Activated CD4-positive, alpha-beta memory T cell treated with anti-CD3 and anti-CD28 coated beads, Interleukin-2, amount 10 ng/mL, durations not matched to agents 7 days and 5 days (primary cell): ENCODE data around the gene UPK1B. TPM values are rescaled to one million over a fixed set of nuclear protein-coding genes. Genes with fewer than 3 reads are reported as not detected.
A peak's percentile ranks its signal among the peaks of the same experiment; 100 is the strongest.

ENCODE experiments used
- CTCF ChIA-PET: fragments of 350-600 bp; sonication (Branson Sonifier 250); formaldehyde crosslinking; loops from one replicate; lab custom pipeline; 2021; ENCODE audit warnings: antibody characterized with exemption, inconsistent platforms; lab: Charles Lee
- POLR2A ChIA-PET: fragments of 350-600 bp; sonication (Branson Sonifier 250); formaldehyde crosslinking; loops from one replicate; lab custom pipeline; 2021; ENCODE audit warnings: antibody characterized with exemption; lab: Charles Lee
- DNase-seq: peaks from one replicate; pipeline ENCODE4 v3.0.0-alpha.2; 2020
- H3K27ac Mint-ChIP-seq: one replicate; pipeline ENCODE4 v1.8.0; 2021; ENCODE audit warnings: mild to moderate bottlenecking, mixed read lengths
- H3K27me3 Mint-ChIP-seq: one replicate; pipeline ENCODE4 v1.8.0; 2021; ENCODE audit warnings: mixed read lengths
- H3K36me3 Mint-ChIP-seq: one replicate; pipeline ENCODE4 v1.8.0; 2021; ENCODE audit warnings: low read depth, mixed read lengths
- H3K4me1 Mint-ChIP-seq: one replicate; pipeline ENCODE4 v1.8.0; 2021; ENCODE audit warnings: mixed read lengths
- H3K4me3 Mint-ChIP-seq: one replicate; pipeline ENCODE4 v1.8.0; 2021; ENCODE audit warnings: mild to moderate bottlenecking, mixed read lengths
- H3K9me3 Mint-ChIP-seq: one replicate; pipeline ENCODE4 v1.8.0; 2021; ENCODE audit warnings: mixed read lengths
- total RNA-seq, 2 experiments: library from RNA; stranded (reverse); gene quantifications; one replicate each; pipeline ENCODE4 v1.2.3, GENCODE V29; 2021

The UPK1B gene
- total RNA-seq, 2 experiments from 2014 or later, result not detected

DNA sequence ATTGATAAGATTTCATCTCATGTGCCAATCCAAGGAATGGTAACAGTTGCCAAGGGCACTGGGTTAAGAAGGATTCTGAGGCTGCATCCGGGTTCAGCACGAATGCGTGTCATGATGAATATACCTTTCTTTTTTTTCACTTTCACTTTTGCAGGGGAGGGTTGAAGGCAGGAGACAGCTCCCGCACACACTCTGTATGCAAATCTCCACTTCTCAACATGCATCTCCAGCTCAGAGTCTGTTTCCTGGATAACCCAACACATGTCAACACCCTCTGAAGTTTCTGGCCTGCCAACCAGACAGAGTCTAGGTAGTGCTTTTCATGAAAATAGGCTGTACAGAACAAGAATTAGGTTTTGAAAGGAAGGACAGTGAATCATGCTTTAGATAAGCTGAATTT is 45.7 kb downstream of the UPK1B start:
- peak; percentile 44 for DNase-seq
- POLR2A ChIA-PET, result interaction anchor here (1.2 to 1.8 kb wide), 3 partner anchors 19 to 244 kb away, joined by 3 to 11 read pairs (median 5); partner anchors contain the start of genes B4GALT4 and TMEM39A
- CTCF ChIA-PET, result interaction anchor here (0.8 to 2.7 kb wide), 2 partner anchors 22 to 381 kb away, joined by 3 to 17 read pairs; partner anchors contain the start of gene B4GALT4
- Mint-ChIP-seq H3K36me3 (peaks cover 58% of the 10 kb centered on the region), H3K4me3 (peak overlapping the region; percentile 4), H3K27ac (peak overlapping the region; percentile 48), H3K9me3 (no peaks in the 10 kb centered on the region), H3K4me1 (peaks cover 16% of the 10 kb centered on the region), H3K27me3 (no peaks in the 10 kb centered on the region)

DNA sequence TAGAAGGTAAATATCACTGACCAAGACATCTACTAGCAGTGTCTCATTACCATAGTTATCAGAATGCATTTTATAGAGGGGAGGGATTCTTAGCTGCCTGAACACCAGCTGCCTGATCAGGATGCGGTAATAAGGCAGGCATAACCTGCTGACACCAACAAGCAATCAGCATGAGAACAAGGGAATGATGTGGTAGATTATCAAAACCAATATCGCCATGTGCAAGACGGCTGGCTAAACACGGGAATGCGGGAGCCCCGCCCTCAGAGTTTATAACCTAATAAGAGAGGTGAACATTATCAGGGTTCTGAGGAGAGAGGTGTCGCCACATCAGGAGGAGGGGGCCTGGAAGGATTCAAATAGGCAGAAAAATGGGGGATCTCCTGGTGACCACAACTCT is 46.8 kb downstream of the UPK1B start:
- H3K9me3 Mint-ChIP-seq, result no peaks in the 10 kb centered on the region
- POLR2A ChIA-PET, result interaction anchor here (1.4 to 1.8 kb wide), 3 partner anchors 10 to 243 kb away, joined by 4 to 11 read pairs (median 5); partner anchors contain the start of genes B4GALT4 and TMEM39A
- no peak overlapping the region for H3K27ac Mint-ChIP-seq

DNA sequence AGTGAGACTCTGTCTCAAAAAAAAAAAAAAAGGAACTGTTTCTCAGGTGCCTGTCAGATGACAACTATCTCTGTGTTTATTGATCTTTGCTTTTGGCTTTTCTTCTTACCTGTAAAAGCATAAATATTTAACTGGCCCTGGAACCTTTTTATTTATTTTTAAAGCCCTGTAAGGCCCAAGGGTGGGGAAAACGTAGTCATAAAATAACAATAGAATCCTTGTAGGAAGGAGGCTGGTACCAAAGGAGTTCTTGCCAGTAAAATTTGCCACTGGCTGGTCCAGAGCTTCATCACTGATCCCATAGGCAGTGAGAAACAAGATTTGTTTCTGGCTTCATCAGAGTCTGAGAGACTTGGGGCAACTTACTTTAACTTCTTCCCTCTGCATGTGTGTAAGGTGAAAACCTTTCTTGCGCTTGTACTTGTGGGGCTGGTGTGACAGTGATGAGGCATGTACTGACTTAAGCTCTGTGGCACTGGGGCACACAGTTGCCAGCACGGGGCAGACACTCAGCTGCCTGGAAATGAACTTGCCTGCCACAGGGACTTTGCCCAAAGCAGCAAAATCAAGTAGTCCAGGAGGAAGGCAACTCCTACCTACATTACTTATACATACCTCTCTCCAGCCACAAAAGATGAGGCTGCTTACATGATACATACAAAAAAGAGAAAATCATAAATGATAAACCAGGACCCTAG is 47.7 kb downstream of the UPK1B start:
- no peak overlapping the region for H3K27ac Mint-ChIP-seq
- CTCF ChIA-PET, result interaction anchor here (2.7 kb wide), 1 partner anchor 20 kb away, joined by 17 read pairs; the partner anchor contains the start of gene B4GALT4
- peaks cover 43% of the 10 kb centered on the region for H3K36me3 Mint-ChIP-seq

More for the DNA sequence above, 46.8 kb downstream of the UPK1B start:
- H3K36me3 Mint-ChIP-seq, result peaks cover 51% of the 10 kb centered on the region
- no peaks in the 10 kb centered on the region for H3K27me3 Mint-ChIP-seq
- DNase-seq, result no peak
- CTCF ChIA-PET, result interaction anchor here (2.7 kb wide), 1 partner anchor 21 kb away, joined by 17 read pairs; the partner anchor contains the start of gene B4GALT4
- no peak overlapping the region for H3K4me3 Mint-ChIP-seq
- H3K4me1 Mint-ChIP-seq, result peaks cover 17% of the 10 kb centered on the region

DNA sequence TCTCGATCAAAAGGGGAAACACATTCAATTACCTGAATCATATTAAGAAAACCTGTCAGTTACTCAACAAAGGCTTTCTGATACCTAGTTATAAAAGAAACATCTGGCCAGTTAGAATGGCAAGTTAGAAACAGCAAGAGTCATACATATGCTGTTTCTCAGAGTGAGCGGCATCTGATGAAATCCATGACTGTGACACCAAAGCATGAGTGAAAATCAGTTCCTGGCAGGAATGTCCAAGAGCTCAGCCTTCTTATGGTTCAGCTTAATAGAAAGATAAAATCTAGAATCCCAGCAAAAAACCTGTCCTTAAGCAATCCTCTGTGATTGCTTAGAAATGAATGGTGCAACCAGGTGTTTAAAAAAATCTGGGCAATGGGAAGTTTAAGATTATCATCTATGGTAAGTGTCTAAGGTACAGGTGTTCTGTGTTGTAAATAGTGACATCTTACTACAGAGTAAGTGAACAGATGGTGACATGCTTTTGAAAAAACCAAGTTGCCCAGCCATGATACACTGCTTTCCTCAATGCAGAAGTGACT is 48.5 kb downstream of the UPK1B start:
- CTCF ChIA-PET, result interaction anchor here (0.9 kb wide), 1 partner anchor 19 kb away, joined by 3 read pairs; the partner anchor contains the start of gene B4GALT4
- Mint-ChIP-seq H3K27me3 (no peaks in the 10 kb centered on the region), H3K27ac (no peak overlapping the region), H3K36me3 (peaks cover 47% of the 10 kb centered on the region), H3K9me3 (no peaks in the 10 kb centered on the region), H3K4me3 (no peak overlapping the region), H3K4me1 (peaks cover 18% of the 10 kb centered on the region)
- POLR2A ChIA-PET, result interaction anchor here (2.7 kb wide), 1 partner anchor 19 kb away, joined by 10 read pairs; the partner anchor contains the start of gene B4GALT4
- DNase-seq, result no peak

More for the DNA sequence above, 47.7 kb downstream of the UPK1B start:
- H3K4me3 Mint-ChIP-seq, result no peak overlapping the region
- POLR2A ChIA-PET, result interaction anchor here (1.5 to 2.7 kb wide), 2 partner anchors 9 to 20 kb away, joined by 4 to 10 read pairs; partner anchors contain the start of gene B4GALT4
- peaks cover 18% of the 10 kb centered on the region for H3K4me1 Mint-ChIP-seq
- H3K9me3 Mint-ChIP-seq, result no peaks in the 10 kb centered on the region
- no peaks in the 10 kb centered on the region for H3K27me3 Mint-ChIP-seq
- DNase-seq, result no peak

DNA sequence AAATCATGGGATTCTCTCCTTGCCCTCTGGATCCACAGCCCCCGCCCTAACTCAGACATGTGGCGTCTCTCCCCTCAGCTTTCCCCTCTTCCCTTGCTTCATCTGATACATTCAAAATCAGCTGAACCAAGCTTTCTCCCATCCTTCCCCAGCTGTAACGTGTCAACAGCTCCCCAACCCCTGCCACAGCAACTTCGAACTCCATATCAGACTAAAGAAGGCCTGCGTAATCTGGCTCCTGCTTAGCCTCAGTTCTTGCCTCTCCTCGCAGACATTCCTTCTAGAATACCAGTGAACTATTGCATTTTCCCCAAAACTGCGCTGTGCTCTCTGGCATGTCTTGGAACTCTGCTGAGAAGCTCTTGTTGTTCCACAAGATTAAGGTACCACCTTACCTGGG is 49.0 kb downstream of the UPK1B start:
- Mint-ChIP-seq H3K4me1 (peaks cover 18% of the 10 kb centered on the region), H3K27me3 (no peaks in the 10 kb centered on the region), H3K9me3 (no peaks in the 10 kb centered on the region), H3K4me3 (no peak overlapping the region), H3K27ac (no peak overlapping the region), H3K36me3 (peaks cover 44% of the 10 kb centered on the region)
- no peak for DNase-seq
- ChIA-PET POLR2A (interaction anchor here (2.7 kb wide), 1 partner anchor 19 kb away, joined by 10 read pairs; the partner anchor contains the start of gene B4GALT4), CTCF (interaction anchor here (0.9 kb wide), 1 partner anchor 18 kb away, joined by 3 read pairs; the partner anchor contains the start of gene B4GALT4)

DNA sequence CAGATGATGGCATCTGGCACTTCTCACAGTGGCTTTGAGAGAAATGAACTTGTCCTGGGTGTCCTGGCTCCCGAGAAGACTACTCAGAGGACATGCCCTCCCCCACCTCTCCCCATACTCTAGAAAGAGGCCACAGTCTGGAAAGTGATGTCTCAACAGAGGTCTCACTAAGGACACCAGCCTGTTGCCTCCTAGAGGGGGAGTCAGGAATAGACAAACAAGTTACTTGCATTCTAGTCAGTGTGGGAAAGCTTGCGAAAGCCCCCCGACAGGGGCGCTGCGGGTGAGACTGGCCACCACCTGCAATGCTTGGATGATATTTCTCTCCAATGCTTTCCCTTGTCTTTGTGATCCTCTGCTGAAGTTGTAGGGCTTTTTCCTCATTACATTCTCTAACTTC is 50.1 kb downstream of the UPK1B start:
- Mint-ChIP-seq H3K4me3 (no peak overlapping the region), H3K36me3 (peaks cover 52% of the 10 kb centered on the region), H3K4me1 (peaks cover 17% of the 10 kb centered on the region), H3K27ac (no peak overlapping the region), H3K27me3 (no peaks in the 10 kb centered on the region), H3K9me3 (no peaks in the 10 kb centered on the region)
- DNase-seq, result no peak
- ChIA-PET POLR2A (interaction anchor here (2.7 kb wide), 1 partner anchor 18 kb away, joined by 10 read pairs; the partner anchor contains the start of gene B4GALT4), CTCF (interaction anchor here (3.2 kb wide), 1 partner anchor 18 kb away, joined by 19 read pairs; the partner anchor contains the start of gene B4GALT4)

DNA sequence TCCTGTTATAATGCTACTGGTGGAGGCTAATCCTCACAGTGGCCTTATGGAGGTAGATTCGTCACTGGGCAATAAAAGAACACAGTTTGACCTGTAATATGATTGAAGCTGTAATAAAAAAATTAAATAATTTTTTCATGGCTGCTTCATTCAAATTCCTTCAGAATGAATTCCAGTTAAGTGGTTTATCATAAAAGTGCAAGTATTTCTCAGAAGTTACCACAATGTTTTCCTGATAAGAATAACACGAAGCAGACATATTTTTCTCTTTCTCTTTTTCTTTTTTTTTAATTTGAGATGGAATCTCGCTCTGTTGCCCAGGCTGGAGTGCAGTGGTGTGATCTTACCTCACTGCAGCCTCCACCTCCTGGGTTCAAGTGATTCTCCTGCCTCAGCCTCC is 51.7 kb downstream of the UPK1B start:
- H3K27ac Mint-ChIP-seq, result no peak overlapping the region
- H3K9me3 Mint-ChIP-seq, result no peaks in the 10 kb centered on the region
- peaks cover 58% of the 10 kb centered on the region for H3K36me3 Mint-ChIP-seq
- no peak overlapping the region for H3K4me3 Mint-ChIP-seq
- DNase-seq, result no peak
- H3K27me3 Mint-ChIP-seq, result no peaks in the 10 kb centered on the region
- CTCF ChIA-PET, result interaction anchor here (3.2 kb wide), 1 partner anchor 16 kb away, joined by 19 read pairs; the partner anchor contains the start of gene B4GALT4
- H3K4me1 Mint-ChIP-seq, result peaks cover 7% of the 10 kb centered on the region
- POLR2A ChIA-PET, result interaction anchor here (2.0 kb wide), 1 partner anchor 16 kb away, joined by 7 read pairs; the partner anchor contains the start of gene B4GALT4

DNA sequence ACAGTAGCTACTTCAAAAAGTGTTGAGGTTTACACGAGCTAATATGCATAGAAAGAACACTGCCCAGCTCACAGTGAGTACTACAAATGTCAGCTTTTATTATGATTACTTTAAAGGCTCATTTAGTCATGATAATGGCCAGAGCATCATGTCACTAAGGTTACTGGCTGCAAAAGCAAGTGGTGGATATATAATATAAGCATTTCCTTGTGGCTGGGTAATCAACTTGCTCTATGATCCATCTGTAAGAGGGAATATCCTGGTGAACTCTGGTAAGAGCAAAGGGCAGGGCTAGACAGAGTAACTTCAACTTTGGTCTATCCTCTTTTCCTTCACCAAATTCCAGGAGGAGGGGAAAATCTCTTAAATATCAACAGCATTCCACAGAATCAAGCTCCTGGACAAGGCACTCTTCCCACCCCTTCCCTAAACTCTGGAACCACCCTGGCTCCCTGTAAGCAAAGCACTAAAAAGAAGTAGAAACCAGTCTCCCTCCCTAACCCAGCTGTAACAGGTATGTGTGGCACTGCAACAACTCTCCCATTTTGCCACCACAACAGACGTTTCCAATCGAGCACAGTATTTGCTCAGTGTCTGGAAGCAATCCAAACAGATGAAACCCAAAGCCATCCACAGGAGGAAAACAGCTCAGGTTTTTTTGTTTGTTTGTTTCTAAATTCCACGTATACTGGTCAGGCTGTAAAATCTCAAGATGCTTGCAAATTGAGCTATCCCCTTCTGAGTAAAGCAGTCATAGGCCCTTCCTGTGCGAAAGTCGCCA is 53.9 kb downstream of the UPK1B start:
- no peak overlapping the region for H3K27ac Mint-ChIP-seq
- CTCF ChIA-PET, result interaction anchor here (1.3 to 2.3 kb wide), 3 partner anchors 14 to 342 kb away, joined by 3 to 12 read pairs (median 3); no protein-coding TSS in a partner anchor

DNA sequence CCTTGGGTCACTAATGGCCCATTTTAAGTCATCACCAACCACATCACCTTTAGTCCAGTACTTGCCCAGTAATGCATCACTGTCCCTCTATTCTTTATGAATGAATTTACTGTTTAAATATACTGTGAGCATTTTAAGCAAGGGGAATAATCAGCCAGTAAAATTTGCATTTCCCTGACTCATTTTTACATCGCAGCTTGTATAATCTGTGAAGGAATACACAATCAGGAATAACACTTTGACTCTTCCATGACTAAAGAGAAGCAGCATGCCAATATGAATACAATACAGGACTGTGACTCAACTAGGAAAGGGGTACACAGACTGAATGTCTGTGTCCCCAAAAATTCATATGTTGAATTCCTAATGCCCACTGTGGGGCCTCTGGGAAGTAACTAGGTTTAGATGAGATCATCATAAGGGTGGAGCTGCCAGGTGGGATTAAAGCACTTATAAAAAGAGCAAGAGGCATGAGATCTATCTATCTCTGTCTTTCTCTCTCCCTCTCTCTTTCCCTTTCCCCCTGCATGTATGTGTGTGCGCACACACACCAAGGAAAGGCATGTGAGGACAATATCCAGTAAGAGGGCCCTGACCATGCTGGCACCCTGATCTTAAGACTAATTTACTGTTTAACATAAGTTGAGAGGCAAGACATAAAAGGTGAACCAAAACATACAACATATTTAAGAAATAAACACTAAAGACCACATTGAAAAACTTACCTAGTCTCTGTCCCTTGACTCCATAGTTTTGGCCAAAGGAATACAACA is 55.2 kb downstream of the UPK1B start:
- no peak overlapping the region for H3K4me3 Mint-ChIP-seq
- no peak overlapping the region for H3K27ac Mint-ChIP-seq
- POLR2A ChIA-PET, result no interaction called here
- H3K36me3 Mint-ChIP-seq, result peaks cover 58% of the 10 kb centered on the region
- CTCF ChIA-PET, result interaction anchor here (2.3 kb wide), 1 partner anchor 13 kb away, joined by 12 read pairs; no protein-coding TSS in a partner anchor
- no peaks in the 10 kb centered on the region for H3K27me3 Mint-ChIP-seq
- H3K4me1 Mint-ChIP-seq, result peaks cover 3% of the 10 kb centered on the region
- H3K9me3 Mint-ChIP-seq, result no peaks in the 10 kb centered on the region
- DNase-seq, result no peak

More for the DNA sequence above, 53.9 kb downstream of the UPK1B start:
- H3K4me1 Mint-ChIP-seq, result peaks cover 4% of the 10 kb centered on the region
- POLR2A ChIA-PET, result interaction anchor here (0.9 kb wide), 1 partner anchor 14 kb away, joined by 3 read pairs; the partner anchor contains the start of gene B4GALT4
- no peak for DNase-seq
- H3K36me3 Mint-ChIP-seq, result peaks cover 56% of the 10 kb centered on the region
- H3K27me3 Mint-ChIP-seq, result no peaks in the 10 kb centered on the region
- no peak overlapping the region for H3K4me3 Mint-ChIP-seq
- H3K9me3 Mint-ChIP-seq, result no peaks in the 10 kb centered on the region

DNA sequence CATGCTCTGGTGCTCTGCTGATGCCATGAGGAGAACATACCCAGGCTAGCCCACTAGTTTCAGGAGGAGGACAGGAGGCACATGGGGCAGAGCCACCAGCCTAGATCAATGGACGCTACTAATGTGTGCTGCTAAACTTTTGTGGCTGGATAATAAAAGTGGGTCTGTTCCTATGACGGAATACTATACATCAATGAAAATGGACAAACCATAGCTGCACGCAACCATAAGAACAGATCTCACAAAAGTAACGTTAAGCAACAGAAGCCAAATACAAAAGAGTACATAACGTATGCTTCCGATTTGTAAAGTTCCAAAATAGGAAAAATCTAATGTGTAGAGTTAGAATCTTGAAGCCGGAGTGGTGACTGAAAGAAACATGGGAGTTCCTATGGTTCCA is 55.8 kb downstream of the UPK1B start:
- Mint-ChIP-seq H3K4me1 (peaks cover 3% of the 10 kb centered on the region), H3K36me3 (peaks cover 55% of the 10 kb centered on the region), H3K27me3 (no peaks in the 10 kb centered on the region), H3K27ac (no peak overlapping the region), H3K4me3 (no peak overlapping the region), H3K9me3 (no peaks in the 10 kb centered on the region)
- ChIA-PET POLR2A (no interaction called here), CTCF (no interaction called here)
- no peak for DNase-seq

DNA sequence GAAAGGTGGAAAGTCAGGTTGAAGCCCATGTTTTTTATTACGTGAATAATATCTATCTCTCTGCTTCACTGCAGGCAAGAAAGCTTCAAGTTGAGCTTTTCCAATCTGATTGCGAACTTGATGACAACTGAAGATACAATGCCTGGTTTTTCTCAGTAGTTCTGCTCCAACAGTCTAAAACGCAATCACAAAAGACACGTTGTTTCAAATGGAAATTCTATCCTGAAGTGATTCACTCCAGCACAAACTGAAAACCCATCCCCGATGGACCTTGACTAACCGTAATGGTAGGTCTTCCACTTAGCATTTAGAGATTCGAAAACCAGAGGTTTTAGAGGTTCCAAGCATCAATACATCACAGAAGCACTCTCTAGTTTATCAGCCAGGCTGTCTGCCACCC is 56.7 kb downstream of the UPK1B start:
- no peaks in the 10 kb centered on the region for H3K9me3 Mint-ChIP-seq
- peaks cover 59% of the 10 kb centered on the region for H3K36me3 Mint-ChIP-seq
- H3K27me3 Mint-ChIP-seq, result no peaks in the 10 kb centered on the region
- H3K27ac Mint-ChIP-seq, result no peak overlapping the region
- H3K4me3 Mint-ChIP-seq, result no peak overlapping the region
- DNase-seq, result no peak
- H3K4me1 Mint-ChIP-seq, result peaks cover 9% of the 10 kb centered on the region
- CTCF ChIA-PET, result interaction anchor here (2.5 kb wide), 1 partner anchor 11 kb away, joined by 11 read pairs; the partner anchor contains the start of gene B4GALT4
- POLR2A ChIA-PET, result interaction anchor here (1.5 to 2.3 kb wide), 3 partner anchors 9 to 11 kb away, joined by 4 to 7 read pairs (median 4); partner anchors contain the start of gene B4GALT4
